Endothelial cell of umbilical vein (primary cell): ENCODE data around the gene PRKCD. TPM values are rescaled to one million over a fixed set of nuclear protein-coding genes. Genes with fewer than 3 reads are reported as not detected.

Experiments
- BruUV-seq: library from RNA; stranded (reverse); fragments of 400-500 nt; replicated peaks from 2 replicates; lab custom pipeline; 2021; lab: Mats Ljungman, UMichigan
- CTCF ChIA-PET: fragments of 300-600, 350-600 bp; sonication (Branson Sonifier 250); formaldehyde crosslinking; loops from one replicate; lab custom pipeline; 2021; ENCODE audit warnings: antibody characterized with exemption, inconsistent platforms; lab: Charles Lee
- POLR2A ChIA-PET: fragments of 300-600, 350-600 bp; sonication (Branson Sonifier 250); formaldehyde crosslinking; loops from one replicate; lab custom pipeline; 2021; ENCODE audit warnings: antibody characterized with exemption, inconsistent platforms; lab: Charles Lee
- DNase-seq: peaks from one replicate; pipeline ENCODE4 v3.0.0-alpha.2; 2011; ENCODE audit warnings: low read depth, low spot score
- FAIRE-seq: peaks from 2 replicates; lab custom pipeline; 2011; peaks lifted over from hg19 to GRCh38; lab: Jason Lieb, UNC
- H2AFZ ChIP-seq: 2 replicates; pipeline ENCODE4 v1.6.0; 2012; ENCODE audit warnings: low read depth, low read length, control low read depth, inconsistent platforms
- H3K27ac ChIP-seq: 2 replicates; pipeline ENCODE4 v1.5.1; 2011; ENCODE audit warnings: low read depth, mild to moderate bottlenecking, control low read depth, low read length, moderate library complexity; ENCODE audit not compliant: insufficient read depth
- H3K27me3 ChIP-seq, 2 experiments: 2 replicates each; pipeline versions ENCODE4 v1.6.0 to v1.6.1; 2011; ENCODE audit warnings: low read length in 2 of 2, mixed read lengths in 1 of 2; ENCODE audit not compliant: control insufficient read depth in 2 of 2, insufficient read depth in 2 of 2
- H3K36me3 ChIP-seq, 2 experiments: 2 replicates in 1 of 2; 3 replicates in 1 of 2; pipeline ENCODE4 v1.5.1; 2011; ENCODE audit warnings: low read length in 2 of 2, mild to moderate bottlenecking in 1 of 2, moderate library complexity in 1 of 2; ENCODE audit not compliant: control insufficient read depth in 2 of 2, insufficient read depth in 2 of 2; ENCODE audit errors: extremely low read depth in 1 of 2
- H3K4me1 ChIP-seq: 3 replicates; pipeline ENCODE4 v1.5.1; 2011; ENCODE audit warnings: mild to moderate bottlenecking, low read length; ENCODE audit not compliant: control insufficient read depth, insufficient read depth; ENCODE audit errors: extremely low read depth
- H3K4me2 ChIP-seq: 2 replicates; pipeline ENCODE4 v1.6.1; 2011; ENCODE audit warnings: low read length, control low read depth, mixed read lengths; ENCODE audit not compliant: insufficient read depth
- H3K4me3 ChIP-seq, 3 experiments: fragments of 200-600 bp in 1 of 3; sonication (generic), shearing (Covaris generic) in 1 of 3; replicated peaks in 1 of 3; 2 replicates each; pipeline ENCODE4 v1.5.1; 2011 to 2016; ENCODE audit warnings: control low read depth in 3 of 3, low read length in 3 of 3, mild to moderate bottlenecking in 2 of 3, inconsistent platforms in 1 of 3, low read depth in 1 of 3, moderate library complexity in 1 of 3; ENCODE audit not compliant: insufficient read depth in 1 of 3
- H3K79me2 ChIP-seq: 2 replicates; pipeline ENCODE4 v1.6.0; 2012; ENCODE audit warnings: low read length, inconsistent platforms; ENCODE audit not compliant: control insufficient read depth, insufficient read depth
- H3K9ac ChIP-seq: replicated peaks from 2 replicates; pipeline ENCODE3; 2011; ENCODE audit warnings: low read length, control low read depth; ENCODE audit not compliant: insufficient read depth; ENCODE audit errors: extremely low read depth
- H3K9me1 ChIP-seq: replicated peaks from 3 replicates; pipeline ENCODE4 v1.6.0; 2011; ENCODE audit warnings: mild to moderate bottlenecking, low read length; ENCODE audit not compliant: control insufficient read depth, insufficient read depth; ENCODE audit errors: extremely low read depth
- H3K9me3 ChIP-seq: replicated peaks from 2 replicates; pipeline ENCODE4 v1.5.1; 2012; ENCODE audit warnings: low read length, inconsistent platforms; ENCODE audit not compliant: control insufficient read depth, insufficient read depth
- H4K20me1 ChIP-seq: replicated peaks from 2 replicates; pipeline ENCODE3; 2011; ENCODE audit warnings: mild to moderate bottlenecking, low read length; ENCODE audit not compliant: control insufficient read depth, insufficient read depth; ENCODE audit errors: extremely low read depth
- CTCF ChIP-seq, 2 donors: IDR thresholded peaks; 1 replicate in 1 of 2; 2 replicates in 1 of 2; pipeline ENCODE4 v1.5.1; 2011; ENCODE audit warnings: low read length in 2 of 2, mild to moderate bottlenecking in 2 of 2, moderate library complexity in 2 of 2, control low read depth in 1 of 2, inconsistent platforms in 1 of 2, low read depth in 1 of 2; ENCODE audit not compliant: insufficient read depth in 1 of 2; ENCODE audit errors: extremely low read depth in 1 of 2
- EZH2 ChIP-seq: IDR thresholded peaks from 2 replicates; pipeline ENCODE4 v1.6.1; 2012; ENCODE audit warnings: borderline replicate concordance, low read depth, mild to moderate bottlenecking, moderate library complexity, low read length, inconsistent platforms; ENCODE audit not compliant: severe bottlenecking
- FOS ChIP-seq: IDR thresholded peaks from 2 replicates; pipeline ENCODE4 v1.6.1; 2011; ENCODE audit warnings: mild to moderate bottlenecking, low read length, moderate library complexity, borderline replicate concordance; ENCODE audit not compliant: insufficient read depth
- GATA2 ChIP-seq: IDR thresholded peaks from 2 replicates; pipeline ENCODE4 v1.7.0; 2011; ENCODE audit warnings: low read depth, mild to moderate bottlenecking, moderate library complexity, mixed read lengths, low read length; ENCODE audit not compliant: insufficient read length, insufficient read depth
- JUN ChIP-seq: IDR thresholded peaks from 2 replicates; pipeline ENCODE4 v1.6.1; 2011; ENCODE audit warnings: borderline replicate concordance, low read depth; ENCODE audit not compliant: insufficient read length, insufficient read depth
- MAX ChIP-seq: IDR thresholded peaks from 2 replicates; pipeline ENCODE4 v1.6.1; 2011; ENCODE audit not compliant: insufficient read depth, insufficient read length
- MYC ChIP-seq: IDR thresholded peaks from one replicate; pipeline ENCODE4 v1.6.1; 2011; ENCODE audit warnings: mild to moderate bottlenecking, low read depth, low read length
- POLR2A ChIP-seq: IDR thresholded peaks from 2 replicates; pipeline ENCODE4 v1.6.1; 2012; ENCODE audit warnings: low read depth, mild to moderate bottlenecking, control low read depth, low read length
- POLR2AphosphoS5 ChIP-seq: IDR thresholded peaks from 2 replicates; pipeline ENCODE4 v1.6.1; 2012; ENCODE audit warnings: low read depth, mild to moderate bottlenecking, control low read depth, low read length, moderate library complexity; ENCODE audit not compliant: insufficient read depth
- dilution Hi-C: fragments of 300-500 bp; cut with MboI; formaldehyde crosslinking; loops from one replicate; pipeline ENCODE4 v1.15.0; 2019; ENCODE audit warnings: low sequenced_read_pairs; ENCODE audit not compliant: extremely low pct_ligation_motif_present
- intact Hi-C: fragments of 100-400 bp; cut with micrococcal nuclease; formaldehyde crosslinking; loops from one replicate; pipeline ENCODE4 v1.10.0; 2022
- polyA plus RNA-seq, 4 experiments: library from polyadenylated mRNA; depleted of rRNA in 3 of 4; stranded (reverse) in 3 of 4; unstranded in 1 of 4; fragments of >200 nt; gene quantifications; 2 replicates each; pipeline versions ENCODE4 v1.2.1 to v1.2.3, GENCODE V29; 2011 to 2012; ENCODE audit warnings: missing spikeins in 1 of 4
- total RNA-seq: library from RNA; stranded (reverse); gene quantifications from 2 replicates; pipeline ENCODE4 v1.2.3, GENCODE V29; 2021

PRKCD gene
- total and polyA plus RNA-seq, 2 donors (not counting 3 experiments of a cell fraction or from before 2014, with no cell fraction given): 15.5 to 19.0 TPM

GRCh38 chr3:53169045-53169831, 8.2 kb downstream of the PRKCD start:
- Histone ChIP-seq H3K27me3 (no peaks in the 10 kb centered on the region), H3K4me2 (no peak overlapping the region), H3K36me3 (no peaks in the 10 kb centered on the region), H3K9me3 (no peaks in the 10 kb centered on the region), H3K9ac (no peak overlapping the region), H3K79me2 (peaks cover 3% of the 10 kb centered on the region), H3K9me1 (no peaks in the 10 kb centered on the region), H3K4me1 (peaks cover 14% of the 10 kb centered on the region), H3K4me3 (no peak overlapping the region), H3K27ac (no peak overlapping the region), H2AFZ (no peak overlapping the region), H4K20me1 (no peaks in the 10 kb centered on the region)
- BruUV-seq: no TSS peak
- intact Hi-C loops: no loop called here
- dilution Hi-C loops: no loop called here
- ChIA-PET CTCF (interaction anchor here (1.0 to 1.5 kb wide), 2 partner anchors 26 to 35 kb away, joined by 3 to 4 read pairs; no protein-coding TSS in a partner anchor), POLR2A (interaction anchor here (1.0 kb wide), 1 partner anchor 9 kb away, joined by 4 read pairs; no protein-coding TSS in a partner anchor)
- DNase-seq (no peak), FAIRE-seq (no peak)
- TF ChIP-seq POLR2AphosphoS5: no peak
- no peak for TF ChIP-seq GATA2
- no peak for TF ChIP-seq POLR2A
- TF ChIP-seq EZH2: no peak
- TF ChIP-seq MAX: no peak
- TF ChIP-seq MYC: no peak
- no peak for TF ChIP-seq FOS
- no peak for TF ChIP-seq JUN
- no peak for TF ChIP-seq CTCF (IDR thresholded peaks at IDR 0.05; ENCODE audit: extremely low read depth in 1 of 2, insufficient read depth in 1 of 2, low read depth in 1 of 2, low read length in 2 of 2)
